Gastrocnemius medialis (tissue), 4 donors: ENCODE measurements around the gene PYGL.

Source experiments
- CTCF ChIP-seq, 5 experiments: fragments of 450-650 bp in 3 of 5; fragments of 200-600 bp in 2 of 5; sonication (generic) in 2 of 5; IDR thresholded peaks in 4 of 5; conservative IDR thresholded peaks in 1 of 5; 1 replicate in 4 of 5; 2 replicates in 1 of 5; pipeline ENCODE4 v1.5.1; 2016 to 2019; ENCODE audit warnings: antibody characterized with exemption in 5 of 5, mild to moderate bottlenecking in 3 of 5, moderate library complexity in 3 of 5
- POLR2A ChIP-seq, 2 donors: fragments of 450-650 bp; IDR thresholded peaks; one replicate each; pipeline ENCODE4 v1.6.1; 2017; ENCODE audit warnings: antibody characterized with exemption in 2 of 2, mild to moderate bottlenecking in 2 of 2, moderate library complexity in 2 of 2

GRCh38 chr14:50970886-50971781 is 26.9 kb upstream of the PYGL start:
- no peak for TF ChIP-seq CTCF (IDR thresholded peaks at IDR 0.05 in 4 of 5, conservative IDR thresholded peaks at IDR 0.05 in 1 of 5)
- no peak for TF ChIP-seq POLR2A (IDR thresholded peaks at IDR 0.05)
